ENCODE measurements around the gene TASOR2.
A peak's percentile ranks its signal among the peaks of the same experiment; 100 is the strongest.

The TASOR2 gene

GRCh38 chr10:5691786-5692185 lies 7.1 kb downstream of the TASOR2 start:
- Mint-ChIP-seq H3K9me3 (no peaks in the 10 kb centered on the region), H3K27ac (no peak overlapping the region), H3K27me3 (ENCODE audit: low read depth) (no peaks in the 10 kb centered on the region), H3K36me3 (ENCODE audit: low read depth) (peaks cover 3% of the 10 kb centered on the region), H3K4me3 (peak overlapping the region; percentile 87), H3K4me1 (ENCODE audit: low read depth) (peaks cover 43% of the 10 kb centered on the region)

- peaks cover 3% of the 10 kb centered on the region for H3K36me3 Mint-ChIP-seq (ENCODE audit: low read depth)
- no peaks in the 10 kb centered on the region for H3K9me3 Mint-ChIP-seq
- peak overlapping the region; percentile 90 for H3K27ac Mint-ChIP-seq
- peaks cover 46% of the 10 kb centered on the region for H3K4me1 Mint-ChIP-seq (ENCODE audit: low read depth)
- H3K4me3 Mint-ChIP-seq: peak overlapping the region; percentile 87
- H3K27me3 Mint-ChIP-seq (ENCODE audit: low read depth): no peaks in the 10 kb centered on the region
Observed at GRCh38 chr10:5692461-5693358, 8.1 kb downstream of the TASOR2 start.

- H3K36me3 Mint-ChIP-seq (ENCODE audit: low read depth): peaks cover 5% of the 10 kb centered on the region
- no peaks in the 10 kb centered on the region for H3K9me3 Mint-ChIP-seq
- no peak overlapping the region for H3K27ac Mint-ChIP-seq
- H3K27me3 Mint-ChIP-seq (ENCODE audit: low read depth): no peaks in the 10 kb centered on the region
- peaks cover 40% of the 10 kb centered on the region for H3K4me1 Mint-ChIP-seq (ENCODE audit: low read depth)
- H3K4me3 Mint-ChIP-seq: no peak overlapping the region
Observed at GRCh38 chr10:5694573-5694972, 9.9 kb downstream of the TASOR2 start.

GRCh38 chr10:5697342-5697741 lies 12.7 kb downstream of the TASOR2 start:
- Mint-ChIP-seq H3K4me1 (ENCODE audit: low read depth) (peaks cover 30% of the 10 kb centered on the region), H3K27me3 (ENCODE audit: low read depth) (no peaks in the 10 kb centered on the region), H3K4me3 (no peak overlapping the region), H3K27ac (no peak overlapping the region), H3K36me3 (ENCODE audit: low read depth) (peaks cover 5% of the 10 kb centered on the region), H3K9me3 (no peaks in the 10 kb centered on the region)

GRCh38 chr10:5698062-5698461 lies 13.4 kb downstream of the TASOR2 start:
- Mint-ChIP-seq H3K9me3 (no peaks in the 10 kb centered on the region), H3K36me3 (ENCODE audit: low read depth) (peaks cover 5% of the 10 kb centered on the region), H3K4me1 (ENCODE audit: low read depth) (peaks cover 27% of the 10 kb centered on the region), H3K4me3 (no peak overlapping the region), H3K27me3 (ENCODE audit: low read depth) (no peaks in the 10 kb centered on the region), H3K27ac (no peak overlapping the region)

GRCh38 chr10:5708356-5708755 lies 23.7 kb downstream of the TASOR2 start:
- H3K27ac Mint-ChIP-seq: no peak overlapping the region
- no peak overlapping the region for H3K4me3 Mint-ChIP-seq
- H3K4me1 Mint-ChIP-seq (ENCODE audit: low read depth): peaks cover 42% of the 10 kb centered on the region
- peaks cover 9% of the 10 kb centered on the region for H3K36me3 Mint-ChIP-seq (ENCODE audit: low read depth)
- H3K9me3 Mint-ChIP-seq: no peaks in the 10 kb centered on the region
- no peaks in the 10 kb centered on the region for H3K27me3 Mint-ChIP-seq (ENCODE audit: low read depth)

- Mint-ChIP-seq H3K36me3 (ENCODE audit: low read depth) (peaks cover 9% of the 10 kb centered on the region), H3K27ac (no peak overlapping the region), H3K27me3 (ENCODE audit: low read depth) (no peaks in the 10 kb centered on the region), H3K4me1 (ENCODE audit: low read depth) (peaks cover 40% of the 10 kb centered on the region), H3K4me3 (peak overlapping the region; percentile 8), H3K9me3 (no peaks in the 10 kb centered on the region)
Observed at GRCh38 chr10:5709865-5710264, 25.2 kb downstream of the TASOR2 start.

GRCh38 chr10:5710859-5711258 lies 26.2 kb downstream of the TASOR2 start:
- Mint-ChIP-seq H3K27me3 (ENCODE audit: low read depth) (no peaks in the 10 kb centered on the region), H3K27ac (no peak overlapping the region), H3K4me3 (peak overlapping the region; percentile 67), H3K4me1 (ENCODE audit: low read depth) (peaks cover 36% of the 10 kb centered on the region), H3K9me3 (no peaks in the 10 kb centered on the region), H3K36me3 (ENCODE audit: low read depth) (peaks cover 9% of the 10 kb centered on the region)

GRCh38 chr10:5711642-5712041 lies 27.0 kb downstream of the TASOR2 start:
- peaks cover 9% of the 10 kb centered on the region for H3K36me3 Mint-ChIP-seq (ENCODE audit: low read depth)
- H3K4me3 Mint-ChIP-seq: peak overlapping the region; percentile 67
- no peaks in the 10 kb centered on the region for H3K9me3 Mint-ChIP-seq
- H3K4me1 Mint-ChIP-seq (ENCODE audit: low read depth): peaks cover 37% of the 10 kb centered on the region
- H3K27ac Mint-ChIP-seq: peak overlapping the region; percentile 38
- no peaks in the 10 kb centered on the region for H3K27me3 Mint-ChIP-seq (ENCODE audit: low read depth)

- Mint-ChIP-seq H3K4me3 (no peak overlapping the region), H3K27me3 (ENCODE audit: low read depth) (no peaks in the 10 kb centered on the region)
Observed at GRCh38 chr10:5719546-5719945, 34.9 kb downstream of the TASOR2 start.

GRCh38 chr10:5720182-5720581 lies 35.5 kb downstream of the TASOR2 start:
- H3K27ac Mint-ChIP-seq: no peak overlapping the region
- H3K4me1 Mint-ChIP-seq (ENCODE audit: low read depth): peaks cover 15% of the 10 kb centered on the region
- H3K4me3 Mint-ChIP-seq: no peak overlapping the region
- H3K36me3 Mint-ChIP-seq (ENCODE audit: low read depth): peaks cover 15% of the 10 kb centered on the region
- H3K9me3 Mint-ChIP-seq: no peaks in the 10 kb centered on the region
- no peaks in the 10 kb centered on the region for H3K27me3 Mint-ChIP-seq (ENCODE audit: low read depth)

More at GRCh38 chr10:5719546-5719945, 34.9 kb downstream of the TASOR2 start:
- peaks cover 12% of the 10 kb centered on the region for H3K36me3 Mint-ChIP-seq (ENCODE audit: low read depth)
- H3K27ac Mint-ChIP-seq: no peak overlapping the region
- peaks cover 15% of the 10 kb centered on the region for H3K4me1 Mint-ChIP-seq (ENCODE audit: low read depth)
- H3K9me3 Mint-ChIP-seq: no peaks in the 10 kb centered on the region

GRCh38 chr10:5723692-5724091 lies 39.1 kb downstream of the TASOR2 start:
- Mint-ChIP-seq H3K27ac (peak overlapping the region; percentile 8), H3K27me3 (ENCODE audit: low read depth) (no peaks in the 10 kb centered on the region), H3K36me3 (ENCODE audit: low read depth) (peaks cover 27% of the 10 kb centered on the region), H3K4me3 (no peak overlapping the region), H3K9me3 (no peaks in the 10 kb centered on the region), H3K4me1 (ENCODE audit: low read depth) (peaks cover 15% of the 10 kb centered on the region)

GRCh38 chr10:5730766-5731165 lies 46.1 kb downstream of the TASOR2 start:
- Mint-ChIP-seq H3K27me3 (ENCODE audit: low read depth) (no peaks in the 10 kb centered on the region), H3K4me1 (ENCODE audit: low read depth) (peaks cover 20% of the 10 kb centered on the region), H3K36me3 (ENCODE audit: low read depth) (peaks cover 40% of the 10 kb centered on the region), H3K27ac (peak overlapping the region; percentile 56), H3K9me3 (no peaks in the 10 kb centered on the region), H3K4me3 (peak overlapping the region; percentile 29)

- Mint-ChIP-seq H3K27me3 (ENCODE audit: low read depth) (no peaks in the 10 kb centered on the region), H3K4me3 (no peak overlapping the region), H3K9me3 (no peaks in the 10 kb centered on the region), H3K27ac (no peak overlapping the region), H3K36me3 (ENCODE audit: low read depth) (peaks cover 37% of the 10 kb centered on the region), H3K4me1 (ENCODE audit: low read depth) (peaks cover 18% of the 10 kb centered on the region)
Observed at GRCh38 chr10:5731559-5731958, 46.9 kb downstream of the TASOR2 start.

- H3K36me3 Mint-ChIP-seq (ENCODE audit: low read depth): peaks cover 37% of the 10 kb centered on the region
- no peaks in the 10 kb centered on the region for H3K27me3 Mint-ChIP-seq (ENCODE audit: low read depth)
- H3K4me1 Mint-ChIP-seq (ENCODE audit: low read depth): peaks cover 18% of the 10 kb centered on the region
- H3K9me3 Mint-ChIP-seq: no peaks in the 10 kb centered on the region
- H3K27ac Mint-ChIP-seq: no peak overlapping the region
- H3K4me3 Mint-ChIP-seq: no peak overlapping the region
Observed at GRCh38 chr10:5732141-5732540, 47.5 kb downstream of the TASOR2 start.

Data from T-helper 1 cell treated with Interleukin-12 subunit alpha and Interleukin-12 subunit beta and Interleukin-4 antibody, amounts not matched to agents 30 μg/mL and 1 μg/mL, for 36 hours (primary cell).